ENCODE results near the gene DEFB113.

DNA sequence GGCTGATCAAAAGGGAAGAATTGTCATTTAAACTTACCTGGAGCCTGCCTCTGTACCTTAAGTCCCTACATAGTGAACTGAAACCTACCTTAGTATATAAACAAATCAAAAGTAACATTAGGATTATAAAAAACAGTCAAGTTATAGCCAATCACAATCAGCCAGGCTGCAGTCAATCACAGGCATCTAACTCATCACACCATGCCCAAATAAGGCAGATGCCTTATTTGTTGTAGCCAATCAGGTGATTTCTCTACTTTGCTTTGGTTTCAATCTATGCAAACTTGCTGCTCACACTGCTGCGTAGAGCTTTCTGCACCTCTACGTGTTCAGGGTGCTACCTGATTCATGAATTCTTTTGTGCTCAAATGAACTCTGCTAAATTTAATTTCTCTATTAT, 18.3 kb upstream of the DEFB113 start:
- no peak for TF ChIP-seq EZH2 (IDR thresholded peaks at IDR 0.05; ENCODE audit: low read length)
- TF ChIP-seq, protein P1, sequence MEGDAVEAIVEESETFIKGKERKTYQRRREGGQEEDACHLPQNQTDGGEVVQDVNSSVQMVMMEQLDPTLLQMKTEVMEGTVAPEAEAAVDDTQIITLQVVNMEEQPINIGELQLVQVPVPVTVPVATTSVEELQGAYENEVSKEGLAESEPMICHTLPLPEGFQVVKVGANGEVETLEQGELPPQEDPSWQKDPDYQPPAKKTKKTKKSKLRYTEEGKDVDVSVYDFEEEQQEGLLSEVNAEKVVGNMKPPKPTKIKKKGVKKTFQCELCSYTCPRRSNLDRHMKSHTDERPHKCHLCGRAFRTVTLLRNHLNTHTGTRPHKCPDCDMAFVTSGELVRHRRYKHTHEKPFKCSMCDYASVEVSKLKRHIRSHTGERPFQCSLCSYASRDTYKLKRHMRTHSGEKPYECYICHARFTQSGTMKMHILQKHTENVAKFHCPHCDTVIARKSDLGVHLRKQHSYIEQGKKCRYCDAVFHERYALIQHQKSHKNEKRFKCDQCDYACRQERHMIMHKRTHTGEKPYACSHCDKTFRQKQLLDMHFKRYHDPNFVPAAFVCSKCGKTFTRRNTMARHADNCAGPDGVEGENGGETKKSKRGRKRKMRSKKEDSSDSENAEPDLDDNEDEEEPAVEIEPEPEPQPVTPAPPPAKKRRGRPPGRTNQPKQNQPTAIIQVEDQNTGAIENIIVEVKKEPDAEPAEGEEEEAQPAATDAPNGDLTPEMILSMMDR (optimal IDR thresholded peaks at IDR 0.05 in 1 of 3, IDR thresholded peaks at IDR 0.05 in 1 of 3, conservative IDR thresholded peaks at IDR 0.05 in 1 of 3; ENCODE audit: extremely low read depth in 1 of 3, insufficient read depth in 2 of 3, low read length in 3 of 3): no peak
